GM19395 (cell line): ENCODE data around the gene AP4B1.
"Not testable (repeated sequence)": the region's sequence is repeated elsewhere in the genome, so short reads cannot be mapped to it uniquely, and the experiment has no call there.

Experiments
- ATAC-seq: cut with Tn5 transposase; IDR thresholded peaks from one replicate; pipeline ENCODE4 v1.9.1; 2021; ENCODE audit warnings: mild to moderate bottlenecking, moderate library complexity; ENCODE audit not compliant: unreplicated experiment

The AP4B1 gene

GRCh38 chr1:113859478-113860175, 45.0 kb downstream of the AP4B1 start:
- ATAC-seq, result peak; percentile 86

- no peak for ATAC-seq
These were observed 45.6 kb downstream of the AP4B1 start for GRCh38 chr1:113858982-113859381.

GRCh38 chr1:113858418-113858817, 46.2 kb downstream of the AP4B1 start:
- ATAC-seq, result no peak

GRCh38 chr1:113857776-113858175, 46.8 kb downstream of the AP4B1 start:
- no peak for ATAC-seq

- ATAC-seq, result no peak
These were observed 48.2 kb downstream of the AP4B1 start for GRCh38 chr1:113856401-113856790.

GRCh38 chr1:113855630-113856400, 48.8 kb downstream of the AP4B1 start:
- no peak for ATAC-seq

- ATAC-seq, result no peak
These were observed 50.4 kb downstream of the AP4B1 start for GRCh38 chr1:113854234-113854633.

GRCh38 chr1:113852694-113853093, 51.9 kb downstream of the AP4B1 start:
- not testable (repeated sequence) for ATAC-seq

- no peak for ATAC-seq
These were observed 54.3 kb downstream of the AP4B1 start for GRCh38 chr1:113850127-113850796.

- no peak for ATAC-seq
These were observed 55.5 kb downstream of the AP4B1 start for GRCh38 chr1:113849072-113849471.

GRCh38 chr1:113846391-113847035, 58.1 kb downstream of the AP4B1 start:
- no peak for ATAC-seq
